ENCODE results near the gene ATXN2L. TPM values are rescaled to one million over a fixed set of nuclear protein-coding genes. Genes with fewer than 3 reads are reported as not detected.
"Not testable (repeated sequence)": the region's sequence is repeated elsewhere in the genome, so short reads cannot be mapped to it uniquely, and the experiment has no call there.

Gene ATXN2L
- total RNA-seq, 1 experiment from 2014 or later = 44.6 TPM

GRCh38 chr16:28865722-28866453 is 43.1 kb downstream of the ATXN2L start:
- in situ Hi-C loops (cut with HindIII; ENCODE audit: low sequenced_read_pairs) = no loop called here

GRCh38 chr16:28866454-28866804 is 43.6 kb downstream of the ATXN2L start:
- in situ Hi-C loops (cut with HindIII; ENCODE audit: low sequenced_read_pairs) = no loop called here
- DNase-seq (ENCODE audit: low spot score) = no peak

More at GRCh38 chr16:28865722-28866453, 43.1 kb downstream of the ATXN2L start:
- DNase-seq (ENCODE audit: low spot score) = no peak

GRCh38 chr16:28867241-28867640 is 44.4 kb downstream of the ATXN2L start:
- DNase-seq (ENCODE audit: low spot score) = no peak
- in situ Hi-C loops (cut with HindIII; ENCODE audit: low sequenced_read_pairs) = no loop called here

GRCh38 chr16:28867646-28868045 is 44.8 kb downstream of the ATXN2L start:
- DNase-seq (ENCODE audit: low spot score); in situ Hi-C loops (cut with HindIII; ENCODE audit: low sequenced_read_pairs): not testable (repeated sequence)

DNA sequence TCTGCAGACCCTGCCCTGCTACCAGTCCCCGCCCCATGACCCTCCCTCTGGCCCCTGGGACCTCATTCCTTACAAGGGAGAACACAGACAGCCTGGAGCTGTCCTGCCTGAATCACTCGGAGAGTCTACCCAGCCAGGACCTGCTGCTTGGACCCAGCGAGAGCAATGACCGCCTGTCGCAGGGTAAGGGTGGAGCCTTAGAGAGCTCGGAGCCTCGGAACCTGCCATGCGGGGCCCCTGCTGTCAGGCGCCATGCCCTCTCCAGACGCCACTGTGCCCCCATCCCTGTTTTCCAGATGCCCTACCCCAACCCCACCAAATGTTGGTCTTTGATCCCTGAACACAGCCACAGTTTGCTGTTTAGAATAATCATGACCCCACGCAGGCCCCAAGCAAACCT is 46.4 kb downstream of the ATXN2L start:
- no peak for DNase-seq (ENCODE audit: low spot score)
- in situ Hi-C loops (cut with HindIII; ENCODE audit: low sequenced_read_pairs) = no loop called here

- no peak for DNase-seq (ENCODE audit: low spot score)
- in situ Hi-C loops (cut with HindIII; ENCODE audit: low sequenced_read_pairs) = no loop called here
Observed at GRCh38 chr16:28872952-28873351, 50.2 kb downstream of the ATXN2L start.

DNA sequence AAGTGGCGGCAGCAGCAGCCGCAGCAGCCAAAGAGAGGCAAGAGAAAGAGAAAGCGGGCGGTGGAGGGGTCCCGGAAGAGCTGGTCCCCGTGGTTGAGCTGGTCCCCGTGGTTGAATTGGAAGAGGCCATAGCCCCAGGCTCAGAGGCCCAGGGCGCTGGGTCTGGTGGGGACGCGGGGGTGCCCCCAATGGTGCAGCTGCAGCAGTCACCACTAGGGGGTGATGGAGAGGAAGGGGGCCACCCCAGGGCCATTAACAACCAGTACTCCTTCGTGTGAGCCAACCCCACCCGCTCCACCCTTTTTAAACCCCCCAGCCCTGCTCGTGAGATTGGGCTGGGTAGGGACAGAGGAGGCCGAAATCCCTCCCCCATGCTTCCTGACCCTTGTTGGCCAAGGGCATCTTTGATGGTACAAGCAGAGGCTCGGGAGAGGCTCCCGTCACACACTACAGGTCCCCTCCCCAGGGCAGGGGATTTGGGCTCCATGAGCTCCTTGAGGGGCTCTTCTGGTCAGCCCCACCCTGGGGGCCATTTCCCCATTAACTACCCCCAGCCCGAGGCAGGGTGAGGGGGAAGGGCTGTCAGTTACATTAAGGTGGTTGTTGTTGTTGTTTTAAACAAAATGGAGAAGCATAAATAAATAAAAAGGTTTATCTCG is 50.9 kb downstream of the ATXN2L start:
- DNase-seq (ENCODE audit: low spot score) = no peak
- in situ Hi-C loops (cut with HindIII; ENCODE audit: low sequenced_read_pairs) = no loop called here

DNA sequence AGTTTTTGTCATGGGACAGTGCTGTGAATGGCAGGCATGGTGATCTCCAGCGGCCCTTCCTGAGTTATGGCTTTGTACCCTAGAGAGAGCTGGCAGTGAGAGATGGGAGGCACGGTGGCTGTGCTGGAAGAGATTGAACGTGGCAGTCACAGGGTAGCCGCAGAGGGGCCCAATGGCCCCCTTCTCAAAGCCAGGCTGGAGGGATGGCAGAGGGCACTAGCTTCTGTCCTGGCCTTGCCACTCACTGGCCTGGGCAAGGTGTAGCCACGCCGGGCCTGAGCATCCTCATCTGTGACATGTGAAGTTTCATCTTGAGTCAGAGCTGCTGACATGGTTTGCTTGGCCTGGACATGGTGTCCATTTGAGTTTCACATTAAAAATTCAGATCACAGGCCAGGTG is 51.6 kb downstream of the ATXN2L start:
- no peak for DNase-seq (ENCODE audit: low spot score)
- in situ Hi-C loops (cut with HindIII; ENCODE audit: low sequenced_read_pairs) = no loop called here

- DNase-seq (ENCODE audit: low spot score) = no peak
- in situ Hi-C loops (cut with HindIII; ENCODE audit: low sequenced_read_pairs) = no loop called here
Observed at GRCh38 chr16:28875134-28876018, 52.6 kb downstream of the ATXN2L start.

DNA sequence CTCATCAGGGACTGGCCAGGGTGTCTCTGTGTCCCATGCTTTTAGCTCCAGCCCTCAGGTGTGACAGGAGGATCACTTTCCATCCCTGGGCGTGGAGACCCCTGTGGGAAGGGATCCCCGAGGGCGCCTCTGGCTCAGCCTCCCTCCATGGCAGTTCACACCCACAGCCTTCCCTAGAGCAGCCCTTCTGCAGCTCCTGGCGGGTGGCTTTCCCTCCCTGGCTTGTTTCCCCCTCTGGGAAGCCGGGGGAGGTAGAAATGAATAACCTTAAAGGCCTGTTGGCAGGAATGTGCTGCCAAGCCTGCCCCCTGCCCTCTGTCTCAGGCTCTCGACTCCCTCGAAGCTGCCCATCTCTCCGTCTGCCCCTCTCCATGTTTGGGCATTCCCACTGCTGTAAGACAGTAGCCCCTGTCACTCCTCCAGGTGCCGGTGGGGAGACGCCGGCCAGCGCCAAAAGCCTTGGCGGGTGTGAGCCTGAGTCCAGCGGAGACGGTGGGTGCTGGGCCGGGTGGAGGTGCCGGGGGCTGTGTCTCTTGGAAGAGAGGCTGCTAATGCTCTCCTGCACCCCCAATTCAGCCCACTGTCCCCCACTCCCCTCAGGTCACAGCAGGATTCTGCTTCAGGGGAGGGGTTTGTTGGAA is 53.3 kb downstream of the ATXN2L start:
- no peak for DNase-seq (ENCODE audit: low spot score)
- in situ Hi-C loops (cut with HindIII; ENCODE audit: low sequenced_read_pairs) = no loop called here

DNA sequence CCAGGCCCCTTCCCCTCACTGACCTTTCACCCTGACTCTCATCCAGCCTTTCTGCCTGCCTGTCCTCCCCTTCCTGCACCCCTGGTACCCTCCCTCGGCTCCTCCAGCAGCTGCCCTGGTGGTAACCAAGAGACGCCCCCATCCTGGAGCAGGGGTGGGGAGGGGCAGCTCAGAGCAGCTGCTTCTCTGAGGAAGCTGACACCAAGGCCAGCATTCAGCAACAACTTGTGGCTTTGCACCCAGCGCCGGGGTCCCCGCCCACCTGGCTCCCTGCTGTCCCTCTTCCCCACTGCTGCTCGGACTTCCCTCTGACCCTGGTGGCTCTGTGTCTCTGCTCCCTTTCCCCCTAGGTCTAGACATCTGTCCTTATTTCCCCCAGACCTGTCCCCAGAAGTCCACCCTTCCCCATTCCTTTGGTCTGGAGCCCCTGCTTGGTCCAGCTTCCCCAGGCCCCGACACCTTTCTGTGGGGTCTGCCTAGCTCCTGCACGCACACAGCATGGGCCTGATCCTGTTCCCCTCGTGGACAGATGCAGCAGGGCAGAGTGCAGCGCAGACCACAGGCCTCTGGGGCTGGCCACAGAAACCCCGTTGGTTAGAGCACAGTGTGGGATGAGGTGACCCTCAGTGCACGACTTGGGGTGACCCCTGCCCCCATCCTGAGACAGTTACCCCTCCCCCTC is 54.3 kb downstream of the ATXN2L start:
- in situ Hi-C loops (cut with HindIII; ENCODE audit: low sequenced_read_pairs) = no loop called here
- no peak for DNase-seq (ENCODE audit: low spot score)

DNA sequence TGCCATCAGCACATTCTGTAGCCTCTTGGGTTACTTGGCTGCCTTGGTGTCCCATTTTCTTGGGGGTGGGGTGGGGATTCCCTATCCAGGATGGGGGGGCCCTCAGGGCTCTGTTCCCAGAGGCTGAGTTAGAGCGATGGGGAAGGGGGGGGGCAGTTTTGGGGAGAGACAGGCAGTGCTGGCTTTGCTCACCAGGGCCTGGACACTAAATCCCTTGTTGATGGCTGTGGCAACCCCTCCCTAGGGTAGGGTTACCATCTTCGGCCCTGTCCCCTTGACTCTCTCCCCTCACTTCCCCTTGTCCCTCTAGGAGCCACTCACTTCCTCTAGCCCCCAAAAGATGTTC is 54.8 kb downstream of the ATXN2L start:
- no peak for DNase-seq (ENCODE audit: low spot score)
- in situ Hi-C loops (cut with HindIII; ENCODE audit: low sequenced_read_pairs) = no loop called here

DNA sequence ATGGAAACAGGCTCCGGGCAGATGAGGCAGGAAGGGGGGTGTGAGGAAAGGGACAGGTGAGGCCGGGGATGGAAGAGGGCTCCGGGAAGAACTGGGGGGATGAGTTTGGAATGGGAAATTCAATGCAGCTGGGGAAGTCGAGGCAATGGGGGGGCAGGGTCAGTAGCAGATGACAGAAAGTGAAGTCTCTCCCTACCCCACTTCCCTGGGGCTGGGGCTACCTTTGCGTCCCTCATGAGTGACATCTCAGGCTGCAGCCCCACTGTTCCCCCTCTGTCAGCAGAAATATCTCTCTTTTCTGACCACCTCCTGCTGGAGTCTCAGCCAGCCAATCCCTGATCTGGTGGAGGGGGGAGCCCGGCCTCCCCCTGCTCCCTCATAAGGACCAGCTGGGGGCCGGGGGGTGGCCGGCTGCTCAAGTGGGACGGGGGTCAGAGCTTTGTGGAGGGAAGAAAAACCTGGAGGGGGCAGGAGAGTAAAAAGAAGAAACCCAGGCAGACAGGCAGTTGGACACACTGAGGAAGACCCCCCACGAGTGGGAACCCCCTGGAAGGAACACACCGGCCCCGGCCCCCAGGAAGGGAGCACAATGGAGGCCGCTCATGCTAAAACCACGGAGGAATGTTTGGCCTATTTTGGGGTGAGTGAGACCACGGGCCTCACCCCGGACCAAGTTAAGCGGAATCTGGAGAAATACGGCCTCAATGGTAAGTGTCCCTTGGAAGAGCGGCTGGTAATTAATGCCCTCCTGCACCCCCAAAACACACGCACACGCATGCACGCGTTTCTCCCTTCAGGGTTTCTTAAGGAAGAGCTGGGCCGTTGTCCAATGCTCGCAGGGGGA is 55.5 kb downstream of the ATXN2L start, which contains the start of gene ATP2A1:
ATP2A1 (plus strand) TSS at position 406 of the 844 bp plus-strand sequence; CDS start at position 590, 184 bp downstream.
- in situ Hi-C loops (cut with HindIII; ENCODE audit: low sequenced_read_pairs) = no loop called here
- no peak for DNase-seq (ENCODE audit: low spot score)

- in situ Hi-C loops (cut with HindIII; ENCODE audit: low sequenced_read_pairs) = no loop called here
- DNase-seq (ENCODE audit: low spot score) = no peak
Observed at GRCh38 chr16:28879261-28879840, 56.6 kb downstream of the ATXN2L start.

GRCh38 chr16:28879841-28880588 is 57.2 kb downstream of the ATXN2L start:
- peak; percentile 85 for DNase-seq (ENCODE audit: low spot score)
- in situ Hi-C loops (cut with HindIII; ENCODE audit: low sequenced_read_pairs) = no loop called here

GRCh38 chr16:28880589-28880915 is 57.8 kb downstream of the ATXN2L start:
- in situ Hi-C loops (cut with HindIII; ENCODE audit: low sequenced_read_pairs) = no loop called here
- no peak for DNase-seq (ENCODE audit: low spot score)

DNA sequence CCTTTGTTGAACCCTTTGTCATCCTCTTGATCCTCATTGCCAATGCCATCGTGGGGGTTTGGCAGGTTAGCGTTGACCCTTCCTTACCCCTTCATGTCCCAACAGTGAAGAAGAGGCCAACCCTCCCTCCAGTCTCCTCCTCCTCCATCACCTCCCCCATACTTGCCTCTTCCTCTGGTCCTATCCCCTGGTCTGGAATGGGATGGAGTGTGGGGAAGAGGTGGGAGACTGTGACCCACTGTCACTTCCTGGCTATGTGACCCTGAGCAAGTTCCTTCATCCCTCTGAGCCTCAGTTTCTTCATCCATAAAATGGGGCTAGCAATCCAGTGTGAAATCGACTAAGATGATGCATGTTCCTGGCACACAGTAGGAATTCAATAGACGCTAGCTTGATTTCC is 58.2 kb downstream of the ATXN2L start:
- in situ Hi-C loops (cut with HindIII; ENCODE audit: low sequenced_read_pairs) = no loop called here
- DNase-seq (ENCODE audit: low spot score) = no peak

Measured in G401 (cell line).